ENCODE results near the gene GBF1.

Gene GBF1

DNA sequence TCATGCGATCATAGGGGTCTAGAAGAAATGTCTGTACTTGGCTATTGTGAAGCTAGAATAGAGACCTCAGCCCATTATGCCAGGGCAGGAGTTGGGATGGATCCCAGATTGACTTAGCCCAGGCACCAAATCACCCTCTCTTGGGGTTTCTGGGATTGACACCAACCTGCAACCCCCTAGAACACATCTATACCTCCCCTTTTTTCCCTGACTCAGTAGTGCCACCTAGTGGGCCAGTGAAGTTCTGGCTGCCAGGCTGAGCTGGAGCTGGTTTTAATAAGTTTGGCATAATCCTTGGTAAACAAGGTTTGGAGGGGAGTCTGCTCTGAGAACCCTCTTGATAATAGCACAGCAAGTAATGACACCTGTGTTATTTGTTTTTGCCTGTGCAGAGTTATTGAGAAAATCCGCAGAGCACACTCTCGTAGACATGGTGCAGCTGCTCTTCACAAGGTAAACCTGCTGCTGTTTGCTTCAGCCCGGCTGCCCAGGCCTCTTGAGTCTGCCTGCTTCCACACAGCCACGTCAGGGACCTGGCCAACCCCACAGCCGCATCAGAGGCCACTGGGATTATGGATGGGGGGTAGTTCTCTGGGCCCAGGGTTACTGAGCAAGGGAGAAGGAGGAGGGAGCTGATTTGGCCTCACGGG lies 106.9 kb downstream of the GBF1 start:
- DNase-seq: peak; percentile 74

DNA sequence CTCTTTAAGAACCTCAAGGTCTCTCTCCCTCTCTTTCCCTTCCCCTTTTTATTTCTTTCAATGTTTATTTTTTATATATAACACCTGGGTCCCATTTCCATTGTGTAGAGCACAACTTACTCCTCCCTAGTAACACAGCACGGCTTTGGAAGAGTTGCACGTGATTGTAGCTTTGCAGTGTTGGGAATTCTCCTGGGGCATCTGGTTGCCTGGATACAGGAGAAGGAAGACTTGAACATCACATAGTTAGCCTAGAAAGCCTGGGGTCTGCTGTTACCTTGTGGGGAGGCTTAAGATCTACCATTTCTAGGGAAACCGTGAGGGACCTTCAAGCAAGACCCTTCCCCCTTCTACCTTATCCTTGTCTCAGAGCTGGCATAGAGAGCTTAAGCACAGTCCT lies 109.1 kb downstream of the GBF1 start:
- DNase-seq: no peak

- no peak for DNase-seq
Observed at GRCh38 chr10:102358712-102359382, 113.5 kb downstream of the GBF1 start.

DNA sequence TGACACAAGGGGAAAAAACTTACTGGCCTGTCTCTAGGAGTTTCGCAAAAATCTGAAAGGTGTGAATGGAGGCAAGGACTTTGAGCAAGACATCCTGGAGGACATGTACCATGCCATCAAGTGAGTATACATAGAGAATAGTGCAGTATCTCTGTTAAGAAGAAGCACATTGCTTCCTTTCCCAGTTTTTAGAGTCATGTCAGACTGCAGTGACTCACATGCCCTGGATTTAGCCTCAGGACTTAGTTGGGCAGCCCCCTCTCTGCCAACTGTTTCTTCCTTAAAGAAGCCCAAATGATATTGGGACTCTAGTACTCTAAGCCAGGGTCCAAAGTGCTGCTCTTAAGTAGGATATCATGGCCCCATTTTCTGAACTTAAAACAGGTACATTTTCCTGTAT lies 122.1 kb downstream of the GBF1 start:
- no peak for DNase-seq

GRCh38 chr10:102368077-102368476 lies 122.7 kb downstream of the GBF1 start:
- DNase-seq: no peak

DNA sequence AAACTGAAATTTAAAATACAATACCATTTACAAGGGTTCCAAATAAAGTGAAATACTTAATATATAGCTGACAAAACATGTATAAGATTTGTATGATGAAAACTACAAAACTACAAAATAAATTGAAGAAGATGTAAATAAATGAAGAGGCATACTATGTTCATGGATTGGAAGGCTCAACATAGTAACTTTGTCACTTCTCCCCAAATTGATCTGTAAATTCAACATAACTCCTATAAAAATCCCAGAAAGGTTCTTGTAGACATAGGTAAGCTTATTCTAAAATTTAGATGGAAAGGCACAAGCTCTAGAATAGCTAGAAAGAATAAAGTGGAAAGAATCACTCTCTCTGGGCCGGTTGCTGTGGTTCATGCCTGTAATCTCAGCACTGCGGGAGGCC lies 126.0 kb downstream of the GBF1 start:
- DNase-seq: no peak

DNA sequence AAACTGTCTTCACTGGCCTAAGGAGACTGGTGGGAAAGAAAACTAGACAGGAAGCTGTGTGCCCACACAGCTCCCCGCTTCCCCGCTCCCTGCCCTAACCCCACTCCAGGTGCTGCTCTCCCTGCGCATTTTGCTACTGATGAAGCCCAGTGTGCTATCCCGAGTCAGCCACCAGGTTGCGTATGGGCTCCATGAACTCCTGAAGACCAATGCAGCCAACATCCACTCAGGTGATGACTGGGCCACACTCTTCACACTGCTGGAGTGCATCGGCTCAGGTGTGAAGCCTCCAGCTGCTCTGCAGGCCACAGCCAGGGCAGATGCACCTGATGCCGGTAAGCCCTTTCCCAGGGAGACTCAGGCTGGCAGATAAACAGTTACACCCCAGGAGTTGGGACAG lies 129.9 kb downstream of the GBF1 start:
- peak; percentile 31 for DNase-seq

- DNase-seq: no peak
Observed at GRCh38 chr10:102375867-102376266, 130.5 kb downstream of the GBF1 start.

DNA sequence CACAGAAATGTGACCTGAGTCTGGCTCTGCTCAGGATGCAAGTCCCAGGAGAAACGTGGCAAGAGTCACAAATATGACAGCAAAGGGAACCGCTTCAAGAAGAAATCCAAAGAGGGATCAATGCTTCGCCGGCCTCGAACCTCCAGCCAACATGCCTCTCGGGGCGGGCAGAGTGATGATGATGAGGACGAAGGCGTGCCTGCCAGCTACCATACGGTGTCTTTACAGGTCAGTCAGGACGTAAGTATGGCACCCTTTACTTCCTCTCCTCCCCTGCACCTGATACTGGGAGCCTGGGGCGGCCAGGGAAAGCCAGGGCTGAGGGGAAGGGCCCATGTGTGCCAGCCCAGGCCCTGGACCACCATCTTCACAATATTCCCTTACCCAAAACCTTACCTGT lies 131.6 kb downstream of the GBF1 start:
- DNase-seq: no peak

GRCh38 chr10:102379383-102379782 lies 134.1 kb downstream of the GBF1 start:
- no peak for DNase-seq

DNA sequence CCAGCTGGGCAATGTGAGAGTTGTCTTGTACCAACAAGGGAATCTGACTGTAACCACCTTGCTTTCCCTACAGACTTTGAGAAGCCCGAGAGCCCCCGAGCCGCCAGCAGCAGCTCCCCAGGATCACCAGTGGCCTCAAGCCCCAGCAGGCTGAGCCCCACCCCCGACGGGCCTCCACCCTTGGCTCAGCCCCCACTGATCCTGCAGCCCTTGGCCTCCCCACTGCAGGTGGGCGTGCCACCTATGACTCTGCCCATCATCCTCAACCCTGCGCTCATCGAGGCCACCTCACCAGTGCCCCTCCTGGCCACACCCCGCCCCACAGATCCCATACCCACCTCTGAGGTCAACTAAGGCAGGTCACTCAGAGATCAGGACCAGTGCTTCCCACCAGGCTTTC lies 136.7 kb downstream of the GBF1 start:
- DNase-seq: no peak

DNA sequence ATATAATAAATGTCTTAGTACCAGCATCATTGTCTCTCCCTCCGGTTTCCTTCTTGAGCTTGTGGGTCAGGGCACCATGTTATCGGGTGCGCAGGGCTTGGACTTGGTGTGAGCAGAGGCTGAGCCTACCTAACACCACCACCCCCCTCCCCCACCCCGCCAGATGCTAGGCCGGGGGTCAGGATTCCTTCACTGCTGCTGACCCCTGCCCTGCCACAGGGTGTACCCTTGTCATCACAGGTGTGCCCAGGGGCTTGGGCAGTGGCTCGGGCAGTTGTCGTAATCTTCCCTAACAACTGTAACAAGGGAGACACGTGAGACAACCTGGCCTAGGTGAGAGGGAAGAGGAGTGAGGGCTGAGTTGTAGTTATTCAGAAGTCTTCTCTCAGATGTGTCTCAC lies 137.5 kb downstream of the GBF1 start:
- DNase-seq: no peak

GRCh38 chr10:102384053-102384452 lies 138.7 kb downstream of the GBF1 start:
- peak; percentile 28 for DNase-seq

- no peak for DNase-seq
Observed at GRCh38 chr10:102384606-102385429, 139.5 kb downstream of the GBF1 start.

DNA sequence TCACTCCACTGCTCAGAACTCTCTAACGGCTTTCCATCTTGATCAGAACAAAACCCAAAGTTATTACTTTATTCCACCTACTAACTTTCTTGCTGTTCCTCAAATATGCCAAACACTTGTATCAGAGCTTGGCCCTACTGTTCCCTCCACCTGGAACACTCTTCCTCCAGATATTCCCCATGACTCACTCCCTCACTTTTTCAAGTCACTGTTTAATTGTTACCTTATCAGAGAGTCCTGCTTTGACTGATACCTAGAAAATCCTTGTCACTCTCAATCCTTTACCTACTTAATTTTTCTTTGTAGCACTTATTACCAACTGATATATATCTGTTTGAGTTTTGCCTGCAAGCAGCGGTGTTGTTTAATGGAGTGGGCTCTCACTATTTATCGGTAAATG lies 144.6 kb downstream of the GBF1 start:
- no peak for DNase-seq

- no peak for DNase-seq
Observed at GRCh38 chr10:102392306-102392705, 147.0 kb downstream of the GBF1 start.

DNA sequence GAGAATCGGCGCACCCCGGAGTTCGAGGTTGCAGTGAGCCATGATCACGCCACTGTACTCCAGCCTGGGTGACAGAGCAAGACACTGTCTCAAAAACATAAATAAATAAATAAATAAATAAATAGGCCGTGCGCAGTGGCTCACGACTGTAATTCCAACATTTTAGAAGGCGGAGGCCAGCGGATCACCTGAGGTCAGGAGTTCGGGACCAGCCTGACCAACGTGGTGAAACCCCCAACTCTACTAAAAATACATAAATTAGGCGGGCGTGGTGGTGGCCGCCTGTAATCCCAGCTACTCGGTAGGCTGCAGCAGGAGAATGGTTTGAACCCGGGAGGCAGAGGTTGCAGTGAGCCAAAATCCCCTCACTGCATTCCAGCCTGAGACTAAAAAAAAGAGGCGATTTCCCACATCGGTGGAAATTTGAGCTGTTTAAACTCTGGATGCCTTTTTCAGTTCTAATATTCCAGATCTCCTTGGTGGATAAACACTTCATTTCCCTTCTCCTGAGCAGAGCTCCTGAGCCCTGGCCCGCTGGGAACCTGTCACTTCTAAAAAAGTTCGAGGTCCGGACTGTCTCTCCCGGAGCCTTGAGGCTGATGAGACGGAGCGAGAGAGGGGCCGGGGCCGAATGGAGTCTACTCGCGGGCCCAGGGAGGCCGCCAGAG lies 148.2 kb downstream of the GBF1 start:
- DNase-seq: peak; percentile 27

GRCh38 chr10:102394079-102394800 lies 148.9 kb downstream of the GBF1 start:
- peak; percentile 99 for DNase-seq

- no peak for DNase-seq
Observed at GRCh38 chr10:102394801-102395399, 149.6 kb downstream of the GBF1 start.

DNA sequence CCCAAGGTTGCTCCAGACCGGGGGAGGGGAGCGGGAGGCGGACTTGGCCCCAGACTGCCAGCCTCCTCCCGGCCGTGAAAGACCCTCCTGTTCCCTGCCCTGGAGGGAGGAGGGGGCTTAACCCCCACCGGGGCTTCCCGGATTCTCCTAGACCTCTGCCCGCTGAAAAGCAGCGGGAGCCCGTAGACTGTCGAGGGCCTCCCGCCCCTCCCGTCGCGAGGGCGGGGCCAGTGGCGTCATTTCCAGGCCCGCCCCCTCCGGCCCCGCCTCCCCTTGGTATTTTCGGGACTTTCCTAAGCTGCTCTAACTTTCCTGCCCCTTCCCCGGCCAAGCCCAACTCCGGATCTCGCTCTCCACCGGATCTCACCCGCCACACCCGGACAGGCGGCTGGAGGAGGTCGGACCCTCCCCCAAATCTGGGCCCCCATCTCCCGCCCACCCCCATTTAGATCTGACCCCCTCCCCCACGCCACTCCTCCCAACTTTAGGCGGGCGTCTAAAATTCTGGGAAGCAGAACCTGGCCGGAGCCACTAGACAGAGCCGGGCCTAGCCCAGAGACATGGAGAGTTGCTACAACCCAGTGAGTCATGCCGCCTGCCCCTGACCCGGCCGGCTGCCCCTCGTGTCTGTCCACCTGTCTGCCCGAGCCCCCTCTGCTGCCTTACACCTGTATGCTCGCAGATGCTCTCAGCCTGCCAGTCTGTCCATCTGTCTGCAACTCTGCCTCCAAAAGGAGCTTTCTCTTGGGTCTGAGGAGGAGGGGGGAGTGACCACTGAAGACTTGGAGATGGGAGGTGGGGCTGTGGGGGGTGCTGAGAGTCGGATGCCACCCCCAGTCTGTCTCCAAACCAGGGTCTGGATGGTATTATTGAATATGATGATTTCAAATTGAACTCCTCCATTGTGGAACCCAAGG lies 150.3 kb downstream of the GBF1 start, which contains the start of gene NFKB2:
Gene NFKB2 (plus strand): TSS at position 306 of the 917 bp plus-strand sequence. CDS start 255 bp downstream, at position 561.
- peak; percentile 97 for DNase-seq

DNA sequence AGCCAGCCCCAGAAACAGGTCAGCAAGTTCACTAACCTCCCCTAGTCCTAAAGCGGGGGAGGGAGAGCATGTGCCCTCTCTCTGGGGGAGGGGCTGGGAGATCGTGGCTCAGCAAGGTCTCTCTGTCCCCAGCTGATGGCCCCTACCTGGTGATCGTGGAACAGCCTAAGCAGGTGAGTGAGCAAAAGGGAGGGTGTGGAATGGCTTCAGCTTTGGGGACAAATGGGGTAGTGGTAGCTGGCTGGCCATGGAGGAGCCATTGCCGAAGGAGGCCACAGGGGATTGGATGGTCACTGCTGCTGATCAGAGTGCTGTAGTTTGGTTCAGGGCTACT lies 151.0 kb downstream of the GBF1 start:
- DNase-seq: peak; percentile 37

All from activated T-cell treated with anti-CD3 and anti-CD28 coated beads, Interleukin-2, amount 50 U/mL, for 1 hour (primary cell).